ENCODE measurements around the gene AGL.
"Not testable (repeated sequence)": the region's sequence is repeated elsewhere in the genome, so short reads cannot be mapped to it uniquely, and the experiment has no call there.

Gene AGL

GRCh38 chr1:99945174-99945573, 95.0 kb downstream of the AGL start:
- Histone ChIP-seq H3K27me3 (ENCODE audit: control insufficient read depth, insufficient read depth, low read length) (no peaks in the 10 kb centered on the region), H3K9me3 (ENCODE audit: control insufficient read depth, insufficient read depth, low read length) (no peaks in the 10 kb centered on the region), H3K9ac (ENCODE audit: low read depth, low read length) (no peak overlapping the region), H3K36me3 (ENCODE audit: control insufficient read depth, insufficient read depth, low read length) (no peaks in the 10 kb centered on the region), H3K4me1 (ENCODE audit: control insufficient read depth, insufficient read depth, low read length) (no peaks in the 10 kb centered on the region), H3K4me3 (ENCODE audit: low read depth, low read length) (no peak overlapping the region)

- H3K9me3 ChIP-seq (ENCODE audit: control insufficient read depth, insufficient read depth, low read length), result no peaks in the 10 kb centered on the region
- H3K27me3 ChIP-seq (ENCODE audit: control insufficient read depth, insufficient read depth, low read length), result no peaks in the 10 kb centered on the region
- H3K4me1 ChIP-seq (ENCODE audit: control insufficient read depth, insufficient read depth, low read length), result no peaks in the 10 kb centered on the region
- H3K36me3 ChIP-seq (ENCODE audit: control insufficient read depth, insufficient read depth, low read length), result no peaks in the 10 kb centered on the region
- no peak overlapping the region for H3K4me3 ChIP-seq (ENCODE audit: low read depth, low read length)
- H3K9ac ChIP-seq (ENCODE audit: low read depth, low read length), result no peak overlapping the region
Observed at GRCh38 chr1:99950486-99950885, 100.3 kb downstream of the AGL start.

DNA sequence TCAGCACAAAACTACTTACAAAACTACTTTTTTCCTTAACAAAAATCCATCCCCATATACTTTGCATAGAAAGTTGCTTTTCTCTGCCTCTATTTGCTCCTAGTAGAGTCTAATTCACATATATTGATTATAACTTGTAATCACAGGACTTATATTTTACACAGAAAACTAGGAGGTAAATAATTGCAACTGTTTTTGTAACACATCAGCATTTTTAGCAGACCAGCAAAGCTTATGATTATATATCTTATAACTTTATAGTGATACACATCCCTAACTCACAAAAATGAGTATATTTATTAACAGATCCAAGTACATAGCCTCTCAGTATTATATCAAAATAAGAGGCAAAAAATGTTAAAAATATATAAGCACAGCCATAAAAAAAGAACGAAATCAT, 102.4 kb downstream of the AGL start:
- no peaks in the 10 kb centered on the region for H3K27me3 ChIP-seq (ENCODE audit: control insufficient read depth, insufficient read depth, low read length)
- no peaks in the 10 kb centered on the region for H3K36me3 ChIP-seq (ENCODE audit: control insufficient read depth, insufficient read depth, low read length)
- H3K9ac ChIP-seq (ENCODE audit: low read depth, low read length), result no peak overlapping the region
- H3K4me1 ChIP-seq (ENCODE audit: control insufficient read depth, insufficient read depth, low read length), result no peaks in the 10 kb centered on the region
- H3K9me3 ChIP-seq (ENCODE audit: control insufficient read depth, insufficient read depth, low read length), result no peaks in the 10 kb centered on the region
- no peak overlapping the region for H3K4me3 ChIP-seq (ENCODE audit: low read depth, low read length)

GRCh38 chr1:99955375-99955774, 105.2 kb downstream of the AGL start:
- no peaks in the 10 kb centered on the region for H3K9me3 ChIP-seq (ENCODE audit: control insufficient read depth, insufficient read depth, low read length)
- no peak overlapping the region for H3K4me3 ChIP-seq (ENCODE audit: low read depth, low read length)
- no peaks in the 10 kb centered on the region for H3K36me3 ChIP-seq (ENCODE audit: control insufficient read depth, insufficient read depth, low read length)
- peaks cover 5% of the 10 kb centered on the region for H3K4me1 ChIP-seq (ENCODE audit: control insufficient read depth, insufficient read depth, low read length)
- no peaks in the 10 kb centered on the region for H3K27me3 ChIP-seq (ENCODE audit: control insufficient read depth, insufficient read depth, low read length)
- no peak overlapping the region for H3K9ac ChIP-seq (ENCODE audit: low read depth, low read length)

DNA sequence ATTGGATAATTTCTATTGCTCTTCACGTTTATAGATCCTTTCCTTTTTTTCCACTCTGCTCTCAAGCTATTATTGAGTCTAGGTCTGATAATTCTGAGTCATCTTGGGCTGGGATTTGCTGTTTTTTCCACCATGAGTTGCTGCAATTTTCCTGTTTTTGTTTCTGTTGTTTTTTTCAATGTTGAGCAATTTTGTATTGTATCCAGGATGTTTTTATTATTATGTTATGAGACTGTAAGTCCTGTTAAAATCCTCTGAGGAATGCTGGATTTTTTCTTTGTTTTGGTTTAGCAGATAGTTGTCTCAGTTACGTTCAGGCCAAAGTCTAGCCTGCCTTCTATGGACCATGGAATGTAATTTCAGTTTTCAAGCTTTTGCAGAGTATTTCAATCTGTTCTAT, 106.6 kb downstream of the AGL start:
- H3K36me3 ChIP-seq (ENCODE audit: control insufficient read depth, insufficient read depth, low read length), result no peaks in the 10 kb centered on the region
- no peak overlapping the region for H3K9ac ChIP-seq (ENCODE audit: low read depth, low read length)
- no peaks in the 10 kb centered on the region for H3K27me3 ChIP-seq (ENCODE audit: control insufficient read depth, insufficient read depth, low read length)
- H3K4me1 ChIP-seq (ENCODE audit: control insufficient read depth, insufficient read depth, low read length), result peaks cover 5% of the 10 kb centered on the region
- H3K9me3 ChIP-seq (ENCODE audit: control insufficient read depth, insufficient read depth, low read length), result no peaks in the 10 kb centered on the region
- H3K4me3 ChIP-seq (ENCODE audit: low read depth, low read length), result no peak overlapping the region

DNA sequence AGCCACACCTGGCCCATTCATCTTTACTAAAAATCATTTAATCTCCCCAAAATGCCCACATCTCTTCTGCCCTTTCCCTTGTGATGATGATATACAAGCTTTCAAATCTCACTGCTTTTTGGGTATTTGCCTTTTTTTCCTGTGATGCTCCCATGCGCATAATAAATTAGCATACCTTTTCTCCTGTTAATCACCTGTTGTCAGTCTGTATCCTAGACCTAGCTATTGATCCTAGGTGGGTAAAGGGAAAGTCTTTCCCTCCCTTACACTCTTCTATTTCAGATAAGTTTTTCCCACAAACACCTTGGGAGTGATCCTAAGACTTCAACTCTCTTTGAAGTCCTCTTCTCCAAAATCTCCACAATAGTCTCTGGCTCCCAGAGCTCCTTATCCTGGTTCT, 107.7 kb downstream of the AGL start:
- H3K9me3 ChIP-seq (ENCODE audit: control insufficient read depth, insufficient read depth, low read length), result no peaks in the 10 kb centered on the region
- no peaks in the 10 kb centered on the region for H3K36me3 ChIP-seq (ENCODE audit: control insufficient read depth, insufficient read depth, low read length)
- H3K4me1 ChIP-seq (ENCODE audit: control insufficient read depth, insufficient read depth, low read length), result peaks cover 5% of the 10 kb centered on the region
- no peak overlapping the region for H3K9ac ChIP-seq (ENCODE audit: low read depth, low read length)
- H3K4me3 ChIP-seq (ENCODE audit: low read depth, low read length), result no peak overlapping the region
- H3K27me3 ChIP-seq (ENCODE audit: control insufficient read depth, insufficient read depth, low read length), result no peaks in the 10 kb centered on the region

DNA sequence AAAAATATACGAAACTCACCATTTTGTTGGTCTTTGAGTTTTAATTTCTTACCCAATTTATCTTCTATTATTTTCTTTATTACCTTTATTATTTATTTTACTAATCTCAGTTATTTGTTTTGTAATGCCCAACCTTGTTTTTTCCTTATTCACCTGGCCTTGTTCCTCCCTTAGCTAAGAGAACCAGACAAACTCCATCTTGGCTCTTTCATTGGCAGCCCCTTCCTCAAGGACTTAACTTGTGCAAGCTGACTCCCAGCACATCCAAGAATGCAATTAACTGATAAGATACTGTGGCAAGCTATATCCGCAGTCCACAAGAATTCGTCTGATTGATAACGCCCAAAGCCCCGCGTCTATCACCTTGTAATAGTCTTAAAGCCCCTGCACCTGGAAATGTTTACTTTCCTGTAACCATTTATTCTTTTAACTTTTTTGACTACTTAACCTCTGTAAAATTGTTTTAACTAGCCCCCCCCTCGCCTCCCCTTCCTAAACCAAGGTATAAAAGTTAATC, 109.1 kb downstream of the AGL start:
- H3K9ac ChIP-seq (ENCODE audit: low read depth, low read length); H3K36me3 ChIP-seq (ENCODE audit: control insufficient read depth, insufficient read depth, low read length); H3K27me3 ChIP-seq (ENCODE audit: control insufficient read depth, insufficient read depth, low read length); H3K4me1 ChIP-seq (ENCODE audit: control insufficient read depth, insufficient read depth, low read length); H3K9me3 ChIP-seq (ENCODE audit: control insufficient read depth, insufficient read depth, low read length); H3K4me3 ChIP-seq (ENCODE audit: low read depth, low read length): not testable (repeated sequence)

GRCh38 chr1:99960260-99960659, 110.1 kb downstream of the AGL start:
- not testable (repeated sequence) for H3K9me3 ChIP-seq (ENCODE audit: control insufficient read depth, insufficient read depth, low read length); H3K9ac ChIP-seq (ENCODE audit: low read depth, low read length); H3K36me3 ChIP-seq (ENCODE audit: control insufficient read depth, insufficient read depth, low read length); H3K4me1 ChIP-seq (ENCODE audit: control insufficient read depth, insufficient read depth, low read length); H3K4me3 ChIP-seq (ENCODE audit: low read depth, low read length); H3K27me3 ChIP-seq (ENCODE audit: control insufficient read depth, insufficient read depth, low read length)

DNA sequence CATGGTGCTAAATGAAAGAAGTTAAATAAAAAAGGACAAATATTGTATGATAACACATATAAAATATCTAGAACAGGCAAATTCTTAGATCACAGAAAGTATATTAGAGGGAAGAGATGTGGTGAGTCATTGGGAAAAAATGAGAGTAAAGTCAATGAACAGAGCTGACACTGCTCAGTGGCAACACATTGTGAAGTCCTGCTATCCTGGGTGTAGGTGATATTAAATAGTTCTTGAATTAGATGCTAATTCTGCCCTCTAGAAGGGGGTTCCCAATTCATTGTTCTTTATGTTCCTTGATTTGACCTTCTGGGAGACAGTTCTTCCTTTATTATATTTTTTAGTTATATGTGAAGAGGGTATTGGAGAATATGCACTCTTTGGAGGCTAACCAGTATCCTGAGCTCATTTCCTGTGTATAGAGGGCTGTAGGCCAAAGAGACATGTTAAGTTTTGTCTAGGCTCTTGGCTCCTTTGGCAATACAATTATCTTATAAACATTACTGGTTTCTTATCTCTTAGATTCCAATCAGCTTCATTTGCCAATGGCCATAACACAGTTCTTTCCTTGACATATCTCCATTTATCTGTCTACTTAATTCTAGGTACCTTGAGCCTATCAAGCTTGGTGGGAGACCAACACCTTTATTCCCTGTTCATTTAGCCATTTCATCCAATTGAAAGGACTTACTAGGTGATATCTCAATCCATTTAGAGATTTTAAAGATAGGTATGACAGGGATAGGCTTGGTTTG, 113.1 kb downstream of the AGL start:
- Histone ChIP-seq H3K9me3 (ENCODE audit: control insufficient read depth, insufficient read depth, low read length) (no peaks in the 10 kb centered on the region), H3K4me1 (ENCODE audit: control insufficient read depth, insufficient read depth, low read length) (peaks cover 4% of the 10 kb centered on the region), H3K9ac (ENCODE audit: low read depth, low read length) (no peak overlapping the region), H3K4me3 (ENCODE audit: low read depth, low read length) (no peak overlapping the region), H3K36me3 (ENCODE audit: control insufficient read depth, insufficient read depth, low read length) (no peaks in the 10 kb centered on the region), H3K27me3 (ENCODE audit: control insufficient read depth, insufficient read depth, low read length) (no peaks in the 10 kb centered on the region)

DNA sequence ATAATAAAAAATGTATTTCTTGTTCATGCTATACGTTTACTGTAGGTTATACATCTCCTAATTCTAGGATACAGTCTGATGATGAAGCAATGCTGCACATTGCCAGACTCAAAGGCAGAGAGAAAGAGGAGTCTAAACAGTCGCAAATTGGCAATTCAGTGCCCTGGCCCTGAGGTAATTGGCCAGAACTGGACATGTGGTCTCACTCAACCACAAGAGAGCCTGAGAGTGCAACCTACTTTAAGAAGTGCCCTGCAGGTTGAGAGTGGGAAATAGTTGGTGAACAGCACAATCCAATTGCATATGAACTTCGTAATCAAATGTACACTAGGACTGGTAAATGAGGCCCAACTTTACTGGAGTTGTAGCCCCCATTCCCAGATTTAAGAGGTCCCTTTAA, 114.6 kb downstream of the AGL start:
- no peak overlapping the region for H3K9ac ChIP-seq (ENCODE audit: low read depth, low read length)
- H3K27me3 ChIP-seq (ENCODE audit: control insufficient read depth, insufficient read depth, low read length), result no peaks in the 10 kb centered on the region
- no peak overlapping the region for H3K4me3 ChIP-seq (ENCODE audit: low read depth, low read length)
- H3K9me3 ChIP-seq (ENCODE audit: control insufficient read depth, insufficient read depth, low read length), result no peaks in the 10 kb centered on the region
- no peaks in the 10 kb centered on the region for H3K36me3 ChIP-seq (ENCODE audit: control insufficient read depth, insufficient read depth, low read length)
- peaks cover 9% of the 10 kb centered on the region for H3K4me1 ChIP-seq (ENCODE audit: control insufficient read depth, insufficient read depth, low read length)

GRCh38 chr1:99965646-99966375, 115.7 kb downstream of the AGL start:
- no peaks in the 10 kb centered on the region for H3K9me3 ChIP-seq (ENCODE audit: control insufficient read depth, insufficient read depth, low read length)

GRCh38 chr1:99968214-99968613, 118.1 kb downstream of the AGL start:
- no peaks in the 10 kb centered on the region for H3K9me3 ChIP-seq (ENCODE audit: control insufficient read depth, insufficient read depth, low read length)
- H3K4me1 ChIP-seq (ENCODE audit: control insufficient read depth, insufficient read depth, low read length), result peaks cover 9% of the 10 kb centered on the region

More at GRCh38 chr1:99965646-99966375, 115.7 kb downstream of the AGL start:
- no peak overlapping the region for H3K4me3 ChIP-seq (ENCODE audit: low read depth, low read length)
- H3K36me3 ChIP-seq (ENCODE audit: control insufficient read depth, insufficient read depth, low read length), result no peaks in the 10 kb centered on the region
- H3K4me1 ChIP-seq (ENCODE audit: control insufficient read depth, insufficient read depth, low read length), result peaks cover 9% of the 10 kb centered on the region
- H3K9ac ChIP-seq (ENCODE audit: low read depth, low read length), result no peak overlapping the region
- no peaks in the 10 kb centered on the region for H3K27me3 ChIP-seq (ENCODE audit: control insufficient read depth, insufficient read depth, low read length)

More at GRCh38 chr1:99968214-99968613, 118.1 kb downstream of the AGL start:
- H3K27me3 ChIP-seq (ENCODE audit: control insufficient read depth, insufficient read depth, low read length), result no peaks in the 10 kb centered on the region
- H3K4me3 ChIP-seq (ENCODE audit: low read depth, low read length), result no peak overlapping the region
- no peak overlapping the region for H3K9ac ChIP-seq (ENCODE audit: low read depth, low read length)
- H3K36me3 ChIP-seq (ENCODE audit: control insufficient read depth, insufficient read depth, low read length), result no peaks in the 10 kb centered on the region

All from iPS-15b (cell line).